Left ventricle myocardium inferior (tissue), 1 donor: Measurements from ENCODE around the gene IRF9. TPM values are rescaled to one million over a fixed set of nuclear protein-coding genes. Genes with fewer than 3 reads are reported as not detected.
A peak's percentile ranks its signal among the peaks of the same experiment; 100 is the strongest.

Experiments
- DNase-seq: peaks from one replicate; pipeline ENCODE4 v3.0.0-alpha.2; 2020
- H3K27ac ChIP-seq: fragments of 200-600 bp; replicated peaks from 2 replicates; pipeline ENCODE4 v1.8.0; 2021
- H3K27me3 ChIP-seq: fragments of 200-600 bp; 2 replicates; pipeline ENCODE4 v1.8.0; 2021; ENCODE audit warnings: low read depth
- H3K36me3 ChIP-seq: fragments of 200-600 bp; 2 replicates; pipeline ENCODE4 v1.8.0; 2021
- H3K4me1 ChIP-seq: fragments of 200-600 bp; 2 replicates; pipeline ENCODE4 v1.8.0; 2021
- H3K4me3 ChIP-seq: fragments of 200-600 bp; 2 replicates; pipeline ENCODE4 v1.8.0; 2021; ENCODE audit warnings: mild to moderate bottlenecking, moderate library complexity
- H3K9me3 ChIP-seq: fragments of 200-600 bp; replicated peaks from 2 replicates; pipeline ENCODE4 v1.8.0; 2021
- CTCF ChIP-seq: fragments of 200-600 bp; IDR thresholded peaks from 2 replicates; pipeline ENCODE4 v1.8.0; 2021; ENCODE audit warnings: antibody characterized with exemption, mild to moderate bottlenecking, borderline replicate concordance
- intact Hi-C: fragments of 100-400 bp; cut with micrococcal nuclease; formaldehyde crosslinking; loops from one replicate; pipeline ENCODE4 v1.11.0; 2022
- long read RNA-seq: library from polyadenylated mRNA; unstranded; transcript quantifications from one replicate; pipeline ENCODE4 v2.0.0, GENCODE V29; 2021
- total RNA-seq: library from RNA; stranded (reverse); fragmentation: NEBNext Ultra II Directional; extraction: Animal tissue kit (Norgen Biotek cat#: 25700); gene quantifications from one replicate; pipeline ENCODE4 v1.2.1, GENCODE V29; 2021
- donor health status: DM: no; HTN: yes; CAD: no; lungs with severe emphysema.

Gene IRF9, protein sequence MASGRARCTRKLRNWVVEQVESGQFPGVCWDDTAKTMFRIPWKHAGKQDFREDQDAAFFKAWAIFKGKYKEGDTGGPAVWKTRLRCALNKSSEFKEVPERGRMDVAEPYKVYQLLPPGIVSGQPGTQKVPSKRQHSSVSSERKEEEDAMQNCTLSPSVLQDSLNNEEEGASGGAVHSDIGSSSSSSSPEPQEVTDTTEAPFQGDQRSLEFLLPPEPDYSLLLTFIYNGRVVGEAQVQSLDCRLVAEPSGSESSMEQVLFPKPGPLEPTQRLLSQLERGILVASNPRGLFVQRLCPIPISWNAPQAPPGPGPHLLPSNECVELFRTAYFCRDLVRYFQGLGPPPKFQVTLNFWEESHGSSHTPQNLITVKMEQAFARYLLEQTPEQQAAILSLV
- 24.0 TPM for total RNA-seq
- long read RNA-seq, transcript IRF9-202 (9 exons, 1,838 nt): major isoform, 17 of 30 reads
- long read RNA-seq, partial matches to known transcripts: 0 of 30 reads
- long read RNA-seq, other reads (novel, unspliced or antisense): 9 of 30 reads

DNA sequence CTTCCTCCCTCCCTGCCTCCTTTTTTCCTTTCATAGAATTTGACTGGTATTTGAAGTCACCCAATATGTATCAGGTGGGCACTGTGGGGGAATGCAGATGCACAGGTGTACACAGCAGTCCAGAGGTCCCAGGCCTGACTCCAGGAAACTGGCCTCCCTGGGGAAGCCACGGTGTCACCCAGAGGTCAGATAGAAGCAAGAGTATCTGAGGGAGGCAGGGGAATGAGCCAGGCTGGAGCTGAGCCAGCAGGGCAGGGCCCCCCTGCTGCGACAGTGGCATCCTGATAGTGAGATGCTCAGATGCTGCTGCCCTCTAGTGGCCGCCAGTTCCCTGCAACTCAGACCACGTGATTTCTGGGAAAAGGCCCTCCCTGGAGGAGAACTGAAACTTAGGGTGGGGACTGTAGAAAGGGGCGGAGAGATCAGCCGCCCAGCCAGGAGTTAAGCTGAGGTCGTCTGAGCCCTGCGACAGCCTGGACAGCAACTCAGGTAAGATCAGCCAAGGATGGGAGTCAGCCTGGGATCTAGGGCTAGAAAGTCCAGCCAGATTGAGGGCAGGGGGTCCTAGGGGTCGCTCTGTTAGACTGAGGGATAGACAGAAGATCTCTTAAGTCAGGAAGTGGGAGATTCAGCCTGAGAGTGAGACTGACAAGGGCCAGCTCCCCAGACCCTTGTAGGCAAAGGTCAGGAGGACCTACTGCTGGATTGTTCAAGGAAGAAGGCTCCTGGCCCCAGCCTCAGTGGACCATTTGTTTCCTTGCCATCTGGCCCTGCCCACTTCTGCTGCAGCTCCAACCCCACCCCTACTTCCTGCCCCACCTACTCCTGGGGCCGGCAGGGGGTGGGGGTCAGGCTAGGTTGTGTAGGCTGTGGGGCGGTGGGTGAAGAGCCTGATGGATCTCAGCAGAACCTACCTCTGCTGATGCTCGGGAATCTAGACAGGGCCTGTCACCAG, at the start of gene IRF9:
Gene IRF9, plus strand, starts transcription at position 416 of the 955 bp plus-strand sequence. CDS start 880 bp downstream, outside the sequence.
- peaks cover 45% of the 10 kb centered on the region for H3K4me1 ChIP-seq
- peak; percentile 95 for DNase-seq
- no peaks in the 10 kb centered on the region for H3K9me3 ChIP-seq
- H3K27me3 ChIP-seq: no peaks in the 10 kb centered on the region
- intact Hi-C loops: no loop called here
- H3K36me3 ChIP-seq: peaks cover 77% of the 10 kb centered on the region
- peak within 1 kb of the TSS; percentile 98 for H3K27ac ChIP-seq
- TF ChIP-seq CTCF: peak; percentile 98
- peak within 1 kb of the TSS; percentile 75 for H3K4me3 ChIP-seq

- H3K36me3 ChIP-seq: peaks cover 23% of the 10 kb centered on the region
- H3K4me1 ChIP-seq: peaks cover 44% of the 10 kb centered on the region
- intact Hi-C loops: no loop called here
- no peaks in the 10 kb centered on the region for H3K27me3 ChIP-seq
- H3K9me3 ChIP-seq: no peaks in the 10 kb centered on the region
- peak overlapping the region; percentile 76 for H3K4me3 ChIP-seq
- TF ChIP-seq CTCF: no peak
- no peak for DNase-seq
- H3K27ac ChIP-seq: peak overlapping the region; percentile 98
These were observed 47.7 kb upstream of the IRF9 start for GRCh38 chr14:24113379-24113800.

DNA sequence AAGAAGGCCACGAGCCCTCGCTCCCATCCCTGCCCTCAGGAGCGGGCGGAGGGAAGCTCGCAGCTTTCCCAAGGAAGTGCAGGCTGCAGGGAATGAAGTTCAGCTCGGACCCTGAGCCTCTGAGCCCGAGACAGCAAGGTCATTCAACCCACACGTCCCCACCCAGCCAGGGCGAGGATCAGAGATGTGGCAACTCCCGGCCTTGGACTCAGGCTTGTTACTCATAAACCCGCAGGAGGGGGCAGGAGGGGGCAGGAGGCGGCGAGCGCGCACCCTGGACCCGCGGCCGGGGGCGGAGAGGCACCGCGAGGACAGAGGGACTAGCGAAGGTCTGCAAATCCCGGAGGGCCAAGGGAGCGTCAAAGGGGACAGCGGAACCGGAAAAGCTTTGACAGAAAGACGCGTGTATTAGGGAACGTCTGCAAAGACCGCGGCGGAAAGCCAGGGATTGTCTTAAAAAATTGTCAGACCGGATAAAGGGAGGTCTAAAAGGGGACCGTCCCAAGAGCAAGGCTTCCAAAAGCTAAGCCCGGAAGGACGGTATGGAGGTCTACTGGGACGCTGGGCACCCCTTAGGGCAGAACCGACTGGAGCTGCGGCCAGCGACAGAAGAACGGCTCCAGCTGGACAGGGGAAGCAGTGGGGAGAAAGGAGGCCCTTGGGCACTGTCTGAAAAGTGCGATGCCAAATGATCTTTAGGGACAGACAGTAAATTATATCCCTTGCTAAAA, 47.1 kb upstream of the IRF9 start:
- TF ChIP-seq CTCF: no peak
- Histone ChIP-seq H3K9me3 (no peaks in the 10 kb centered on the region), H3K36me3 (peaks cover 28% of the 10 kb centered on the region), H3K4me1 (peaks cover 39% of the 10 kb centered on the region), H3K27ac (peak overlapping the region; percentile 98), H3K4me3 (peak overlapping the region; percentile 76), H3K27me3 (no peaks in the 10 kb centered on the region)
- peak; percentile 86 for DNase-seq
- intact Hi-C loops: no loop called here

GRCh38 chr14:24114532-24115421, 46.3 kb upstream of the IRF9 start, which contains the start of the genes DCAF11 and NRL:
Gene DCAF11, plus strand, starts transcription at chr14:24114777. Its CDS starts 818 bp downstream, at chr14:24115595.
Gene NRL, minus strand, starts transcription at chr14:24114949. Its CDS starts 32,101 bp downstream, at chr14:24082848.
- no peaks in the 10 kb centered on the region for H3K9me3 ChIP-seq
- H3K27me3 ChIP-seq: no peaks in the 10 kb centered on the region
- H3K27ac ChIP-seq: peak within 1 kb of the TSS; percentile 98
- TF ChIP-seq CTCF: no peak
- peaks cover 36% of the 10 kb centered on the region for H3K36me3 ChIP-seq
- peak; percentile 98 for DNase-seq
- H3K4me1 ChIP-seq: peaks cover 35% of the 10 kb centered on the region
- intact Hi-C loops: no loop called here
- H3K4me3 ChIP-seq: peak within 1 kb of the TSS; percentile 76
